CD4-positive, alpha-beta T cell (primary cell): ENCODE measurements around the gene C16orf96. TPM values are rescaled to one million over a fixed set of nuclear protein-coding genes. Genes with fewer than 3 reads are reported as not detected.

ENCODE experiments used
- ATAC-seq: fragments of 200-7000 bp; cut with Tn5 transposase; one replicate; pipeline ENCODE4 v1.10.0; 2022; ENCODE audit warnings: mild to moderate bottlenecking; ENCODE audit not compliant: poor library complexity
- CTCF ChIA-PET: fragments of 350-600 bp; sonication (Branson Sonifier 250); formaldehyde crosslinking; loops from one replicate; lab custom pipeline; 2021; ENCODE audit warnings: antibody characterized with exemption, inconsistent platforms; lab: Charles Lee
- POLR2A ChIA-PET: fragments of 350-600 bp; sonication (Branson Sonifier 250); formaldehyde crosslinking; loops from one replicate; lab custom pipeline; 2021; ENCODE audit warnings: antibody characterized with exemption, inconsistent platforms; lab: Charles Lee
- DNase-seq, 14 experiments: peaks; one replicate each; pipeline ENCODE4 v3.0.0-alpha.2; 2013 to 2020; ENCODE audit warnings: mixed read lengths in 2 of 14
- H3K27ac ChIP-seq, 2 donors: one replicate each; pipeline versions ENCODE4 v1.5.1 to v1.7.0; 2013; ENCODE audit warnings: low read length in 2 of 2, low read depth in 1 of 2, mild to moderate bottlenecking in 1 of 2
- H3K27me3 ChIP-seq, 2 experiments: 1 replicate in 1 of 2; 2 replicates in 1 of 2; pipeline versions ENCODE4 v1.6.1 to v1.7.0; 2013; ENCODE audit warnings: low read length in 2 of 2, control low read depth in 1 of 2, mild to moderate bottlenecking in 1 of 2, moderate library complexity in 1 of 2; ENCODE audit not compliant: insufficient read depth in 2 of 2, control insufficient read depth in 1 of 2
- H3K36me3 ChIP-seq: one replicate; pipeline ENCODE4 v1.6.1; 2013; ENCODE audit warnings: low read length, control low read depth; ENCODE audit not compliant: insufficient read depth
- H3K4me1 ChIP-seq: one replicate; pipeline ENCODE4 v1.6.1; 2013; ENCODE audit warnings: low read length, control low read depth; ENCODE audit not compliant: insufficient read depth
- H3K4me3 ChIP-seq: one replicate; pipeline ENCODE4 v1.5.1; 2013; ENCODE audit warnings: mild to moderate bottlenecking, low read length, moderate library complexity
- H3K9me3 ChIP-seq, 2 experiments: 1 replicate in 1 of 2; 2 replicates in 1 of 2; pipeline versions ENCODE4 v1.6.1 to v1.7.0; 2013; ENCODE audit warnings: low read length in 2 of 2, mild to moderate bottlenecking in 2 of 2, control low read depth in 1 of 2, moderate library complexity in 1 of 2; ENCODE audit not compliant: control insufficient read depth in 1 of 2, insufficient read depth in 1 of 2
- H3K27ac Mint-ChIP-seq: one replicate; pipeline ENCODE4 v1.8.0; 2020; ENCODE audit warnings: mixed read lengths
- H3K27me3 Mint-ChIP-seq: one replicate; pipeline ENCODE4 v1.8.0; 2021; ENCODE audit warnings: mixed read lengths
- H3K36me3 Mint-ChIP-seq: one replicate; pipeline ENCODE4 v1.8.0; 2021; ENCODE audit warnings: low read depth, mixed read lengths
- H3K4me1 Mint-ChIP-seq: one replicate; pipeline ENCODE4 v1.8.0; 2021; ENCODE audit warnings: low read depth, mixed read lengths
- H3K4me3 Mint-ChIP-seq: one replicate; pipeline ENCODE4 v1.8.0; 2020; ENCODE audit warnings: mild to moderate bottlenecking, mixed read lengths
- H3K9me3 Mint-ChIP-seq: one replicate; pipeline ENCODE4 v1.8.0; 2020; ENCODE audit warnings: mixed read lengths
- intact Hi-C, 2 experiments: fragments of 100-400 bp; cut with DNase I in 1 of 2; cut with micrococcal nuclease in 1 of 2; formaldehyde crosslinking; loops; one replicate each; pipeline versions ENCODE4 v1.15.1 to v1.9.0; 2023 to 2025; cut with DNase I, micrococcal nuclease
- total RNA-seq, 174 experiments: library from RNA in 2 of 174; stranded (reverse) in 2 of 174; gene quantifications; one replicate each; pipeline ENCODE4 v1.2.3 and lab custom pipeline; 2021 to 2026
- TF ChIP-seq, protein P1 (sequence below): fragments of 200-600 bp; IDR thresholded peaks from one replicate; pipeline ENCODE4 v1.8.0; 2022; ENCODE audit warnings: antibody characterized with exemption, mild to moderate bottlenecking

Gene C16orf96
- total RNA-seq, 2 experiments from 2014 or later = 0.27 to 0.42 TPM

DNA sequence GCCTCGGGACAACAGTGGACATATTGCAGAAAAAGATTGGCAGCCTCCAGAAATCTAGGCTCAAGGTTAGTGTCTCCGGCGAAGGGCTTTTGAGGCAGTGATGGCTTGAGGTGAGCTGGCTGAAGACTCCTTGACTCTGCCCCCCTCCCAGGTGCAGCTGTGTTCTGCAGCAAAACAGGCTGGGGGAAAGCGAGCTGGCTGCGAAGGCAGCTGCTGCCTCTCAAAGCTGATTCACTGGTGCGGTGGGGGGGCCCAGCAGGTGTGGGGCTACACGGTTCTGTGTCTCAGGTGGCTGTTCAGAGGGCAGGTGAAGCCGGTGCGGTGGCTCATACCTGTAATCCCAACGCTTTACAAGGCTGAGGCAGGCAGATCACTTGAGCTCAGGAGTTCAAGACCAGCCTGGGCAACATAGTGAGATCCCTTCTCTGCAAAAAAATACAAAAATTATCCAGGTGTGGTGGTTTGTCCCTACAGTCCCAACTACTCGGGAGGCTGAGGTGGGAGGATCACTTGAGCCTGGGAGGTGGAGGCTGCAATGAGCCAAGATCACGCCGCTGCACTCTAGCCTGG, 22.9 kb downstream of the C16orf96 start:
- Mint-ChIP-seq H3K9me3 (no peaks in the 10 kb centered on the region), H3K27ac (no peak overlapping the region), H3K4me3 (no peak overlapping the region), H3K27me3 (no peaks in the 10 kb centered on the region), H3K4me1 (no peaks in the 10 kb centered on the region), H3K36me3 (no peaks in the 10 kb centered on the region)
- H3K36me3 ChIP-seq = no peaks in the 10 kb centered on the region
- H3K4me1 ChIP-seq = peaks cover 7% of the 10 kb centered on the region
- ChIA-PET CTCF (no interaction called here), POLR2A (no interaction called here)
- DNase-seq = no peak
- no peaks in the 10 kb centered on the region for H3K27me3 ChIP-seq
- no peak overlapping the region for H3K4me3 ChIP-seq
- intact Hi-C loops = no loop called here
- no peaks in the 10 kb centered on the region for H3K9me3 ChIP-seq
- no peak for ATAC-seq
- no peak overlapping the region for H3K27ac ChIP-seq
- TF ChIP-seq, protein P1, sequence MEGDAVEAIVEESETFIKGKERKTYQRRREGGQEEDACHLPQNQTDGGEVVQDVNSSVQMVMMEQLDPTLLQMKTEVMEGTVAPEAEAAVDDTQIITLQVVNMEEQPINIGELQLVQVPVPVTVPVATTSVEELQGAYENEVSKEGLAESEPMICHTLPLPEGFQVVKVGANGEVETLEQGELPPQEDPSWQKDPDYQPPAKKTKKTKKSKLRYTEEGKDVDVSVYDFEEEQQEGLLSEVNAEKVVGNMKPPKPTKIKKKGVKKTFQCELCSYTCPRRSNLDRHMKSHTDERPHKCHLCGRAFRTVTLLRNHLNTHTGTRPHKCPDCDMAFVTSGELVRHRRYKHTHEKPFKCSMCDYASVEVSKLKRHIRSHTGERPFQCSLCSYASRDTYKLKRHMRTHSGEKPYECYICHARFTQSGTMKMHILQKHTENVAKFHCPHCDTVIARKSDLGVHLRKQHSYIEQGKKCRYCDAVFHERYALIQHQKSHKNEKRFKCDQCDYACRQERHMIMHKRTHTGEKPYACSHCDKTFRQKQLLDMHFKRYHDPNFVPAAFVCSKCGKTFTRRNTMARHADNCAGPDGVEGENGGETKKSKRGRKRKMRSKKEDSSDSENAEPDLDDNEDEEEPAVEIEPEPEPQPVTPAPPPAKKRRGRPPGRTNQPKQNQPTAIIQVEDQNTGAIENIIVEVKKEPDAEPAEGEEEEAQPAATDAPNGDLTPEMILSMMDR = no peak

DNA sequence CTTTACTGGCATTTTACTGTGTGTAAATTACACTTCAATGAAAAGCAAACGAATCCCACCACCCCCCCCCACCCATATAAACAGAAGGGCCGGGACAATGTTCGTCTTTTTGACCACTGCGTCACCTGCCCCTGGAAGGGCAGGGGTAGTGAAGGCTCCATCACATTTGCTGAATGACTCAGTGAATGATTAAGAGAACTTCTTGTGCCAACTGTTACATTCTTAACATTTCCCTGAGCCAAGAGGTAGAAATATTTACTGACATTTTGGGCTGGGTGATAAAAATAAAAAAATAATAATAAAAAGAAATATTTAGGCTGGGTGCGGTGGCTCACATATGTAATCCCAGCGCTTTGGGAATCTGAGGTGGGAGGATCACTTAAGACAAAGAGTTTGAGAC, 24.1 kb downstream of the C16orf96 start:
- Mint-ChIP-seq H3K27ac (no peak overlapping the region), H3K36me3 (no peaks in the 10 kb centered on the region), H3K4me3 (no peak overlapping the region), H3K27me3 (no peaks in the 10 kb centered on the region), H3K4me1 (no peaks in the 10 kb centered on the region), H3K9me3 (no peaks in the 10 kb centered on the region)
- ChIA-PET CTCF (no interaction called here), POLR2A (no interaction called here)
- Histone ChIP-seq H3K4me1 (peaks cover under 1% of the 10 kb centered on the region), H3K27ac (no peak overlapping the region), H3K4me3 (no peak overlapping the region), H3K36me3 (no peaks in the 10 kb centered on the region), H3K27me3 (no peaks in the 10 kb centered on the region), H3K9me3 (no peaks in the 10 kb centered on the region)
- TF ChIP-seq, protein P1 = no peak
- DNase-seq = no peak
- intact Hi-C loops = loop anchor here in 1 of 2 experiments (10.0 kb wide), 1 partner anchor 295 kb away; no protein-coding TSS in a partner anchor
- no peak for ATAC-seq

DNA sequence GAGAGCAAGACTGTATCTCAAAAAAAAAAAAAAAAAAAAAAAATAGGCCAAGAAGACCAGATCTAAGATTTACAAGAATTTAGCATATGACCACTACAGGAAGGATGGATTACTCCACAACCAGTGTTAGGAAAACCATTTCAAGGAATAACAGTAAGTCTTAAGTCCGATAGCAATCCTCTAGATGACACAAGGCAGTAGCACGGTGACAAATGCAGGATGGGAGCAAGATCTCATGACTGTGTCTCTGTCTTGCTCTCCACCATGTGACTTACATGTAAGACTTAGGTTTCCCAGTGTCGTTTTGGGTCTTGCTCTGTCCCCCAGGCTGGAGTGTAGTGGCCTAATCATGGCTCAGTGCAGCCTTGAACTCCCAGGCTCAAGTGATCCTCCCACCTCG, 27.8 kb downstream of the C16orf96 start:
- no peaks in the 10 kb centered on the region for H3K36me3 ChIP-seq
- ATAC-seq = no peak
- Mint-ChIP-seq H3K27ac (no peak overlapping the region), H3K27me3 (peaks cover 8% of the 10 kb centered on the region), H3K4me3 (no peak overlapping the region), H3K4me1 (no peaks in the 10 kb centered on the region), H3K36me3 (no peaks in the 10 kb centered on the region), H3K9me3 (no peaks in the 10 kb centered on the region)
- CTCF ChIA-PET = interaction anchor here (0.7 kb wide), 1 partner anchor 41 kb away, joined by 5 read pairs; the partner anchor contains the start of gene MGRN1
- peaks cover 0 to 4% of the 10 kb centered on the region in 2 experiments for H3K9me3 ChIP-seq
- H3K4me3 ChIP-seq = no peak overlapping the region
- POLR2A ChIA-PET = no interaction called here
- H3K4me1 ChIP-seq = peaks cover 3% of the 10 kb centered on the region
- no peak overlapping the region for H3K27ac ChIP-seq
- TF ChIP-seq, protein P1 = no peak
- intact Hi-C loops = loop anchor here (2.0 to 10.0 kb wide), 2 partner anchors 77 to 299 kb away; no protein-coding TSS in a partner anchor
- H3K27me3 ChIP-seq = peaks cover 0 to 8% of the 10 kb centered on the region in 2 experiments
- no peak for DNase-seq
